HG03571 (cell line): ENCODE data around the gene OSBPL7.

Source experiments
- ATAC-seq: cut with Tn5 transposase; IDR thresholded peaks from one replicate; pipeline ENCODE4 v1.9.1; 2021; ENCODE audit not compliant: unreplicated experiment

Gene OSBPL7

GRCh38 chr17:47821424-47822391 lies at the start of gene OSBPL7:
Gene OSBPL7 (minus strand): TSS chr17:47821794. CDS start chr17:47820278, 1,516 bp downstream.
- ATAC-seq: peak; percentile 78

GRCh38 chr17:47871048-47871447 lies 49.5 kb upstream of the OSBPL7 start:
- no peak for ATAC-seq

- no peak for ATAC-seq
Measured at GRCh38 chr17:47870056-47870455, 48.5 kb upstream of the OSBPL7 start.

GRCh38 chr17:47869114-47869513 lies 47.5 kb upstream of the OSBPL7 start:
- no peak for ATAC-seq

- ATAC-seq: no peak
Measured at GRCh38 chr17:47867813-47868533, 46.4 kb upstream of the OSBPL7 start.

GRCh38 chr17:47866941-47867340 lies 45.3 kb upstream of the OSBPL7 start:
- ATAC-seq: no peak

GRCh38 chr17:47864791-47865216 lies 43.2 kb upstream of the OSBPL7 start:
- no peak for ATAC-seq

- ATAC-seq: no peak
Measured at GRCh38 chr17:47862621-47863440, 41.2 kb upstream of the OSBPL7 start.

GRCh38 chr17:47860386-47860785 lies 38.8 kb upstream of the OSBPL7 start:
- ATAC-seq: no peak

GRCh38 chr17:47857551-47858455 lies 36.2 kb upstream of the OSBPL7 start:
- ATAC-seq: no peak

- no peak for ATAC-seq
Measured at GRCh38 chr17:47856830-47857229, 35.2 kb upstream of the OSBPL7 start.

GRCh38 chr17:47855737-47856136 lies 34.1 kb upstream of the OSBPL7 start:
- no peak for ATAC-seq

- ATAC-seq: no peak
Measured at GRCh38 chr17:47853616-47854015, 32.0 kb upstream of the OSBPL7 start.

- no peak for ATAC-seq
Measured at GRCh38 chr17:47852113-47852949, 30.7 kb upstream of the OSBPL7 start.

GRCh38 chr17:47851764-47852112 lies 30.1 kb upstream of the OSBPL7 start:
- no peak for ATAC-seq

- ATAC-seq: no peak
Measured at GRCh38 chr17:47850692-47851573, 29.3 kb upstream of the OSBPL7 start, which contains the start of gene SP6. Gene SP6 (minus strand): TSS chr17:47851163. CDS start chr17:47848429, 2,734 bp downstream.

- ATAC-seq: no peak
Measured at GRCh38 chr17:47850373-47850691, 28.7 kb upstream of the OSBPL7 start.

GRCh38 chr17:47848198-47848513 lies 26.6 kb upstream of the OSBPL7 start:
- ATAC-seq: no peak
